Measurements from ENCODE around the gene PCNX2. TPM values are rescaled to one million over a fixed set of nuclear protein-coding genes. Genes with fewer than 3 reads are reported as not detected.
A peak's percentile ranks its signal among the peaks of the same experiment; 100 is the strongest.

PCNX2 gene
- total and polyA plus RNA-seq, 8 donors, result 5.5 to 25.9 (median 8.7) TPM

GRCh38 chr1:233304489-233305102 lies 9.1 kb upstream of the PCNX2 start:
- H3K36me3 ChIP-seq, result no peaks in the 10 kb centered on the region
- H3K27me3 ChIP-seq, result no peaks in the 10 kb centered on the region
- H3K4me1 ChIP-seq, result no peaks in the 10 kb centered on the region
- peak; percentile 94 for FAIRE-seq
- peak; percentile 35 to 71 (median 60) for TF ChIP-seq CTCF (IDR thresholded peaks at IDR 0.05)
- H3K4me3 ChIP-seq, result no peak overlapping the region
- no peaks in the 10 kb centered on the region for H3K9me3 ChIP-seq
- ATAC-seq, result peak; percentile 56 to 89 (median 80)
- H3K27ac ChIP-seq, result no peak overlapping the region
- no peak for DNase-seq
- 0 to 2% methylated on average over 1 of the region's 1 CpG for WGBS, 2 donors
- intact Hi-C loops (cut with DNase I), result no loop called here

- Histone ChIP-seq H3K27me3 (no peaks in the 10 kb centered on the region), H3K9me3 (no peaks in the 10 kb centered on the region), H3K27ac (no peak overlapping the region), H3K4me3 (no peak overlapping the region), H3K4me1 (no peaks in the 10 kb centered on the region), H3K36me3 (no peaks in the 10 kb centered on the region)
- WGBS, 2 donors, result 44 to 70% methylated on average over 2 of the region's 2 CpGs
- intact Hi-C loops (cut with DNase I), result no loop called here
- DNase-seq, result no peak
- no peak for TF ChIP-seq CTCF (IDR thresholded peaks at IDR 0.05)
- no peak for FAIRE-seq
- ATAC-seq, result no peak
Observed at GRCh38 chr1:233300326-233300725, 4.8 kb upstream of the PCNX2 start.

DNA sequence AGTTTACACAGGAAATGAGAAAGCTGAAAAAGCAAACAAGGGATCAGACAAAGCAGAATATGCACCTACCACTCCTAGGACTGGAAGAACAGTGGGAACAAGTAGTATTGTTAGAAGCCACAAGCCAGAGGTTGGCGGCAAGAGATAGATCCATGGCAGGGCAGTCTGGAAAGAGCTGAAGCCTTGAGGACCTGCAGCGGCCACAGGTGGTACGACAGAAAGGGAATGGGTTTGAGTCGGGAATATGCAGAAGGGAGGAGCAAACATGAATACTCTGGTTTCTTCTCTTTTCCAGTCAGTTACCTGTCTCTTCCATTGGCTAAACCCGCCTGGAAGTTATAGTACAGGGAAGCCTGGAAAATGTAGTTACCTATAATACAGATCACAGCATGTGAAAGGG lies 3.9 kb upstream of the PCNX2 start:
- ATAC-seq, result no peak
- H3K9me3 ChIP-seq, result no peaks in the 10 kb centered on the region
- intact Hi-C loops (cut with DNase I), result no loop called here
- H3K36me3 ChIP-seq, result no peaks in the 10 kb centered on the region
- 58 to 85% methylated on average over 5 of the region's 5 CpGs for WGBS, 2 donors
- FAIRE-seq, result no peak
- no peak for TF ChIP-seq CTCF (IDR thresholded peaks at IDR 0.05)
- H3K4me3 ChIP-seq, result no peak overlapping the region
- no peak for DNase-seq
- no peaks in the 10 kb centered on the region for H3K27me3 ChIP-seq
- H3K4me1 ChIP-seq, result no peaks in the 10 kb centered on the region
- no peak overlapping the region for H3K27ac ChIP-seq

DNA sequence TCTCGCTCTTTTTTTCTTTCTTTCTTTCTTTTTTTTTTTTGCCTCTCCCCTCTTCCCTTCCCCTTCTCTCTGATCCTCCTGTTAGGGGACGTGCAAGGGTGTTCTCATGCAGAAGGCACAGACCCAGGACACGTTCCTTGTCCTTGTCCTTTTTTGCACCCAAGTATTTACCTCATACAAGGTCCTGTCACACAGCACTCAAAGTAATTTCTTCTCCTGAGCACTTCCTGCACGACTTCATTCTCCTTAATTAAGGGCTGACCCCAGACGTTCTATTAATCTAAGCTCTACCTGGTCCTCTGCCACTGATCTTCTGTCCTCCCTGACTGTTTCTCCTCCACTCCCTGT lies 424 bp upstream of the PCNX2 start:
- no peaks in the 10 kb centered on the region for H3K36me3 ChIP-seq
- intact Hi-C loops (cut with DNase I), result no loop called here
- FAIRE-seq (no peak), ATAC-seq (no peak), DNase-seq (no peak)
- WGBS, 2 donors, result 1 to 4% methylated on average over 5 of the region's 5 CpGs
- TF ChIP-seq CTCF (IDR thresholded peaks at IDR 0.05), result no peak
- no peaks in the 10 kb centered on the region for H3K27me3 ChIP-seq
- H3K27ac ChIP-seq, result peak overlapping the region in 1 of 4 donors; percentile 16
- peak overlapping the region in 2 of 4 donors; percentile 62 to 84 for H3K4me3 ChIP-seq
- H3K4me1 ChIP-seq, result no peaks in the 10 kb centered on the region
- H3K9me3 ChIP-seq, result no peaks in the 10 kb centered on the region

GRCh38 chr1:233294913-233295236 lies 650 bp downstream of the PCNX2 start:
- peak in 3 of 4 donors; percentile 42 to 67 (median 50) for ATAC-seq
- H3K27ac ChIP-seq, result peak overlapping the region in 3 of 4 donors; percentile 16 to 66 (median 22)
- WGBS, 2 donors, result 12 to 16% methylated on average over 8 of the region's 8 CpGs
- H3K4me1 ChIP-seq, result no peaks in the 10 kb centered on the region
- FAIRE-seq, result no peak
- intact Hi-C loops (cut with DNase I), result no loop called here
- H3K4me3 ChIP-seq, result peak overlapping the region in 3 of 4 donors; percentile 62 to 84 (median 67)
- no peak for TF ChIP-seq CTCF (IDR thresholded peaks at IDR 0.05)
- no peaks in the 10 kb centered on the region for H3K9me3 ChIP-seq
- no peak for DNase-seq
- no peaks in the 10 kb centered on the region for H3K27me3 ChIP-seq
- H3K36me3 ChIP-seq, result no peaks in the 10 kb centered on the region
